EH (cell line): ENCODE measurements around the gene JUND.

Experiments
- DNase-seq: peaks from one replicate; pipeline ENCODE4 v3.0.0-alpha.2; 2015; ENCODE audit warnings: low read depth

The JUND gene

DNA sequence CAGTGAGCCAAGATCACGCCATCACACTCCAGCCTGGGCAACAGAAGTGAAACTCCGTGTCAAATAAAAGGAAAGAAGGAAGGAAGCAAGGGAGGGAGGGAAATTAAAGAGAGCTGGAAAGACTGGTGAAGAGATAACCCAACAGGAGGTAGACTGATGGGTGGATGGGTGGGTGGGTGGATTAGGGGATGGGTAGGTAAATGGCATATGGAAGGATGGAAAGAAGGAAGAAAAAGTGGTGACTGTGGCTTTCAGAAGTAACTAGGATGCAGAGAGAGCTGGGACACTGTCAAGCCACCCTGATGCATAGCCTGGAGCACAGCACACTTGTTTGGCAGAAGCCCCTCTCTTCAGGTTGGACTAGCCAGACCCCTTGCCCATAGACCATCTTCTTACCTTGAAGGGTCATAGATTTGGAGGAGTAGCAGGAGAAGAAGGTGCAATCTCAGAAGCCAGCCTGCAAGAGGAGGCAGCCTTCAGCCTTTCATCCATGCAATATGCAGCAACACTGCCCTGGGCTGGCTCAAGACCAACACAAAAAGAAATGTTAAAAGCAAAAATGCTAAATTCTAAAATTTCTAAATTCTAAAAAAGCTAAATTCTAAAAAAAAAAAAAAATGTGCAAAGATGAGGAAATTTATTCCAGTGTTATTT lies 12.2 kb downstream of the JUND start:
- no peak for DNase-seq

DNA sequence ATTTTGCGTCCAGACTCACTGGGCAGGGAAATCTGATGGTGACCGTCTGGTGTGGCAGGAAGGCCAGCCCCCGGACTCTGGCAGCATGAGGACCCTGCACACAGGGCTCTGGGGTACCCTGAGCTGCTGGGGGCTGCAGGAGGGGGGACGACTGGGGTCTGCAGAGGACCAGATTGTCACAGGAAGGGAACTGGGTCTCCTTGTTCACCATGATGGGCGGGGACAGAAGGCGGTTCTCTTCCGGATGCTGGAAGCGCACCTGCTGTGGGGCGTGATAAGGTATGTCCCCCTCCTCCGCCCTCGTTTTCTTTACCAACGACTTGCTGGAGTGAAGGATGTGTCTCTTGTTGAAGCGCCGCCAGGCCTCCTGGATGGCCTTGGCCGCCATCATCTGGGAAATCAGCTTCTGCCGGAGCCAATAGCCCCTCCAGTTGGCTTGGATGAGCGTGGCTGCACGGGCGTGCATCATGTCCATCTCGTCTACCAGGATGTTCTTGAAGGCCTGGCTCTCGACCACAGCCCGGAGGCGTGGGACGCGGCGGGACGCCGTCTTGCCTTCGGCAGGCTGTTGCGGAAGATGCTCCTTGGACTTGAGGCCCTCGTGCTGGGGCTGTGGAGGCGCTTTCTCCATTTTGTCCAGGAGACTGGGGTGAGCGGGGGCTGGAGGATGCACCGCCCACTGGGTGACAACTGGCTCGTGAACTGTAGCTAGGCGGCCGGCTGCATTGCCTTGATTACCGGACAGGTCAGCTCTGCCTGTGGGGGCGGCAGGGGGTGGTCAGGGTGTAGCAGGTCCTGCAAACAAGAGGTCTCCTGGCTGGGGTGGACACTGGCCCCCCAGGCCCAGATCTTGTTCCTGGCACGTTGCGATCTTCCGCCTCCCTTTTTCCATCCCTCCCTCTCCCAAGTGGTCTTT lies 14.4 kb downstream of the JUND start:
- no peak for DNase-seq

DNA sequence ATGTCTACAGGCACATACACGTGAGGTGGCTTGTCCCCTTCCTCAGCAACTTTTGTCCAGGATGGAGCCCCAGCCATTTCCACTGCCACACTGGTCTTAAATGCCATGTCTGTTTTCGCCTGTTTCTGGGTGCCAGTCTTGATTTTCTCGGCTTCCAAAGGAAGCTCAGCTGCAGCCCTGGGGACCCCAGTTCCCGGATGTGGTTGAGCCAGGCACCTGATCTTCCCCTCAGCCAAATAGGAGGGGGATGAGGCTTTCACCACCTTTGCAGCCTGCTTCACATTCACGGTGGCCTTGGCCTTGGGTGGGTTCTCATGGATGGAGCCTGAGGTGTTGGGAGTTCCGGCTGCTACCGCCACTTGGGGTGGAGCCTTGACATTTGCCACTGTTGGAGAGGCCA lies 15.8 kb downstream of the JUND start:
- DNase-seq = no peak

DNA sequence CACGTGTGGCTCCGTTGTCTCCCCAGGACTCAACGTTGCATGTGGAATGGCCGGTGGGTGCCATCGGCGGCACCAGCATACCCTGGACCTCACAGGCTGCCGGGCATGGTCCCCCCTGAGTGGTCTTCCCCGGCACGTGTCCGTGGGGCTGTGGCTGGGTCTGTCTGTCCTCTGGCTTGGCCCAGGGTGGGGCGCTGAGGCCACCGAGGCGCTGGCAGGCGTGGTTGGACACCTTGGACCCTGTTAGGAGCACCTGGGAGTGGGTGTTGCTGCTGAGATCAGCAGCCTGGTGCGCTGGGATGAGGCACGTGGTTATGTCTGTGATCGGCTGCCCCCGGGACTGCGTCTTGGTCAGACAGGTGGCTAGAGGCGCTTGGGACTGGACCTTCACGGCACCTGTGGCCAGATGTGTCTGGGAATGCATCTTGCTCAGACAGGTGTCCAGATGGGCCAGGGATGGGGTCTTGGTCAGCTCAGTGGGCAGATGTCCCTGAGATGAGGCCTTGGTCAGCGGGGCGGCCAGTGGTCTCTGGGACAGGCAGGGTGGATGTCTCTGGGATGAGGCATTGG lies 16.4 kb downstream of the JUND start:
- DNase-seq = no peak

DNA sequence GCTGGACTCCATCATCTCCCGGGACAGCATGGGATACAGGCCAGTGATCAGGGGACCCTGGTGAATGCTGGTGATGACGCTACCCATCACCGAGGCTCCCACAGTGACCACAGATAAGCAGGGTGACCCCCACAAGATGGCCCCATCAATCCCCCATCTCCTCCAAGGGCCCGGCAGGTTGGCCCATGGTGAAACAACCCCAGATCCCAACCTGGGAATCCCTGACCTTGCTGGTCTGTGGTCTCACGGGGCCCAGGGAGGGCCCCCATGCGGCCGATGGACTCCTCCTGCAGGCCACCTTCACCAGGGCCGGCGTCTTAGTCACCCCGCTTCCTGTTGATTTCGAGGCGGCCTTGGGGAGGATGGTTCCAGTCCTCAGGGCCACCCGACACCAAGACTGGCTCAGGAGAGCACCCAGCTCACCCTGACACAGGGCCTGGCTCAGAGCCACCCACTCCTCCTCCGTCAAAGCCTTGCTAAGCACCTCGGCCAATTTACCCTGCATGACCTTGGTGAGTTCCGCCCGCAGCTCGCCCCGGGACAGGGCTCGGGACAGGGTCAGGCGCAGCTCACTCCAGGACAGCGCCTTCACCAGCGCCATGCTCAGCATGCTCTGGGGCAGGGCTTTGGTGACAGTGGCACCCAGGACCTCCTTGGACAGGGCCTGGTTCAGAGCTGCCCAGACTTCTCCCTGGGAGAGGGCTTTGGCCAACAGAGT lies 17.1 kb downstream of the JUND start:
- no peak for DNase-seq

DNA sequence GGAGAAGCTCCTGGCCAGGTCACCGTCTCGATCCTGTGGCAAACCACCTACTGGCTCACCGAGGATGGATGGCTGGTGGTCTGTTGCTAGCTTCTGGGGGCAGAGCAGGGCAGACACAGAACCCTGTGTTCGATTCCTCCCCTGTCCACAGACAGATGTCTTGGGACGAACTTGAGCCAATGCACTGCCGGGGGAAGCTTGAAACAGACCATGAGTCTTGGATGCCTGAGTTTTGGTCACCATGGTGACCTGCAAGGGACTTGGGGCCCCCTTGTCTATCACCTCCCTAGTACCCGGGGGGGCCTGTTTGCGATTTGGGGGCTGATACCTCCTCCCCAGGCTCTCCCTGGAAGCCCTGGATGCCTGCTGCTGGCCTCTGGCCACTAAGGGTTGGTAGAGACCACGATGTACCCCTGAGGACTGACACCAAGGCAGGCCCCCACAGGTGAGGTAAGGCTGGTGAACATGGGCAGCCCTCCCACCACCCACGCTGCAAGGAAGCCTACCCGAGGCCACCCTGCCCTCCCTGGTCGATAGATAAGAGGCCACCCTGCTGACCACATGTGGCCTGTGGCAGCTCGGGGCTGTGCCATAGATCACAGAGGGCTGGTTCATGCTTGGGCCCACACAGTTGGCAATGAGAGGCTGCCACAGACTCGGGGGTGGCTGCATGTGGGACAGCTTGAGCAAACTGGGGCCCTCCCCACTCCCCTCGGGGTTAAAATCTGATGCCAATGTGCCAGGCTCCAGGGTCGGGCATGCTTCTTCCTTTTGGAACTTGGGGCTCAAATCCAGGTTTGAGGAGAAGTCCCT lies 17.9 kb downstream of the JUND start:
- no peak for DNase-seq

DNA sequence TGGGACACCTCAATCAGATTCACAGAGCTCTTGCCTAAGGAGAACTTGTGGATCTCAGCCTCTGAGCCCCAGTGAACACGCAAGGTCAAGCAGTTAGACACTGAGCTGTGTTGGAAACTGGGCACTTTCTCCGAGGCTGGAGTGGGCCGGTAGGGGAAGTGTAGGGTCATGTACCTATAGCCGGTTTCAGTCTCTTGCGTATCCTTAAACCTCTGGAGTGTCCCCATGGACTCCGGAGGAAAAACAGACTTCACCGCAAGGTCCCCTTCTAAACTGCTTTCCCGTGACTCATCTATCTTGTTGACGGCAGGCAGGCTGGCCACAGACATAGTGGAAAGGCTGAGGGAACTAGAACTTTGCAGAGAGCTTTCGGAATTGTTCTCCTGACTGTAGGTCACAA lies 18.5 kb downstream of the JUND start:
- DNase-seq = no peak

DNA sequence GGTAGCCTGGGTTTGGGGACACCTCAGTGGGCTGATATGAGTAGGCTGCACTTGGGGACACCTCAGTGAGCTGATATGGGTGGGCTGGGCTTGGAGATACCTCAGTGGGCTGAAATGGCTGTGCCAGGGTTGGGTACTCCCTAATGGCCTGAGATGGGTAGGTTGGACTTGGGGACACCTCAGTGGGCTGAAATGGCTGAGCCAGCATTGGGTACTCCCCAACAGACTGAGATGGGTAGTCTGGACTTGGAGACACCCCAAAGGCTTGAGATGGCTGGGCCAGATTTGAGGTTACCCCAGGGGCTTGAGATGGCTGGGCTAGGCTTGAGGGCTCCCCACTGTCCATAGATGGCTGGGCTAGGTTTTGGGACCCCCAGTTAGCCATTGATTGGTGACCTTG lies 19.3 kb downstream of the JUND start:
- DNase-seq = no peak

DNA sequence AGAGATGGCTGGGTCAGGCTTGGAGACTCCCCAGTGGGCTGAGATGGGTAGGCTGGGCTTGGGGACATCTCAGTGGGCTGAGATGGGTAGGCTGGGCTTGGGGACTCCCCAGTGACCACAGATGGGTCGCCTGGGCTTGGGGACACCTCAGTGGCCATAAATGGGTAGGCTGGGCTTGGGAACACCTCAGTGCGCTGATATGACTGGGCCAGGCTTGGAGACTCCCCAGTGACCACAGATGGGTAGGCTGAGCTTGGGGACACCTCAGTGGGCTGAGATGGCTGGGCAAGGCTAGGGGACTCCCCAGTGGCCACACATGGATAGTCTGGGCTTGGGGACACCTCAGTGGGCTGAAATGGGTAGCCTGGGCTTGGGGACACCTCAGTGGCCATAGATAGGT lies 19.9 kb downstream of the JUND start:
- no peak for DNase-seq

DNA sequence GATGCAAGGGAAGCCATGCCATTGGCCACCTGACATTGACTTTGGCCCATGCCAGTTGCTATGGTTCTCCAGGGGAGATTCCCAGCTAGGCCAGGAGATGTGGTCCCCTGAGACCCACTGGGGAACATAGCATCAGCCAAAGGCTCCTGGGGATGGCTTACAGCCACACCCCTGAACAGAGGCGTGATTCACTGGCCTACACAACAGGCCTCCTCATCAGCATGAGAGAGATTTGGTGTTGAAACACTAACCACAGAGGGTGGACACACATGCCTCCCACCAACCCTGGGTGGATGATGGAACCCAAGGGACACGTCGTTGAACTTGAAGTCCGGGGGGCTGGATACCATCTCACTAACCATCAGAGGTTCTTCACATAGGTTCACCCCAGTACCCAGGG lies 21.5 kb downstream of the JUND start:
- no peak for DNase-seq

DNA sequence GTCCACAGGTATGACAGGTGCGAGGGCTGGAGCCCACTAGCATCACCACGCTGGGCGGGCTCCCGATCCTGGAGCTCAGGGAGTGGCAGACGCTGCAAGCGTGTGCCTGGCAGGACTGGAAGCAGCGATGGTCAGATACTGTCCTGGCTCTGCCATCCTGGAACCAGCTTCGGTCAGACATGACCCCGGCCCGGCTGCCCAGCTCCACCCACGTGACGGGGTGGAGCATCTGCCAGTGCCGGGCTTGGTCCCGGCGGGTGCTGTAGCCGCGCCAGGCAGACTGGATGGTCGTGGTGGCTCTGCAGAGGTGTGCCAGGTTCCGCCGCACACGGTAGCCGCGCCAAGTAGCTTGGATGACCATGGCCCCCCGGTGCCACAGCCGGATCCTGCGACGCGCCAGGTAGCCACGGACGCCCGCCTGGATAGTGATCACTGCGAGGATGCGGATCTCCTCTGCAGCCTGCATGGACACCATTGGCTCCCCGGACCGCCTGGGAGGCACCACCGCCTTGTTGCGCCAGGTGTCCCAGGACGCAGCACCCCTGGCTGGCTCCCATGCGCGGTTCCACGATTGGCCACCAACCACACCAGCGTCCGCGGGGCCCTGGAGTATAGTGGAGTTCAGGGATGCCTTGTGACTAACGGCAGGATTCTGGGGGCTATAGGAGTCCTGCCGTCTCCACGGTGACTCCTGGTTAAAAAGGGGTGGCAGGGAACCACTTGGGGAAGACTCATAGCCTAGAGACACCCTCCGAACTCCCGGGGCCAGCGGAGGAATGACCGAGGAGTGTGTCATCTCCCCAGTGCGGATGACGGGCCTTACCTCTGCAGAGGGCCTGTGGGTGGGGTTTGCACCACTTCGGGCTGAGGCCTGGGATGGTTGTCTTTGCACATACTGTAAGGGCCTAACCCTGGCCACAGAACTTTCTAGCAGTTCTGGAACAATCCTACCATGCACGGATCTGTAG lies 23.6 kb downstream of the JUND start:
- no peak for DNase-seq

DNA sequence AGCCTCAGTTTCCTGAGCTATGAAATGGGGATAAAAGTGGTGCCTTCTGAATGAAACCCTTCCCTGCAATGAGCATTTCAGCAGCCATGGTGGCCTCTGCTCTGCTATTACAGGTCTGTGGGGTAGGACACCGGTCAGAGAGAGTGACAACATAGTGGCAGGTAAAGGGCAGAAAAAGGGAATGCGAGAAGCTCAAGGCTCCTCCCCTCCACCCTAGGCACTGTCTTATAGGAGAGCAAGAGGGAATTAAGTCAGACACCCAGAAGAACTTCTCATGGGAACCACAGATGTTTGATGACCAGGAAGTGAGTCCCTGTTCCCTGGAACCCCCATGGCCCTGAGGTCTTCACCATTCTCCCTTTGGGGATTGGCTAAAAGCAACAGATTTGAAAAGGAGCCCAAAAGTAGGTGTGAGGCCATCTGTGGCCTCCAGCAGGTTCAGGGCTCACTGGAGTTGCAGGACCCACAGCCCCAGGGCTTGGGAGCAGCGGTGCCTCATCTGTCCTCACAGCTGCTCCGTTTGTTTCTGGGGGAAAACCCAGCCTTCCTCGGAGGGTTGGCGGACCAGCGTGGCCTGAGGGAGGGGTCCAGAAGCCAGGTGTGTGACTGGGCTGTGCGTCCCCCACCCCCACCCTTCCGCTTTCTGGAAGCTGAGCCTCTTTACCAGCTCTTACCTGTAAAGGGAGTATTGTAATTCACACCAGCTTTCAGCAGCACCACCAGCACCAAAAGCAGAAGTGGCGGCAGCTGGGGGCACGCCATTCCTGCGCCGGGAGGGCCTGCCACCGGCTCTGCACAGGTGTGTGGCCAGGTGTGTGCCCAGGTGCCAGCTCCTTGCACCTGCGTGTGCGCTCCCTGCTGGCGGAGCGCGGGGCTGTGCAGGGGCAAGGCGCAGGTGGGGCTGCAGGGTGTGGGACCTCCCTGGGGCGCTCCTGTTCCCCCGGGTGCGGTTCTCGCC lies 26.6 kb downstream of the JUND start:
- DNase-seq = no peak

DNA sequence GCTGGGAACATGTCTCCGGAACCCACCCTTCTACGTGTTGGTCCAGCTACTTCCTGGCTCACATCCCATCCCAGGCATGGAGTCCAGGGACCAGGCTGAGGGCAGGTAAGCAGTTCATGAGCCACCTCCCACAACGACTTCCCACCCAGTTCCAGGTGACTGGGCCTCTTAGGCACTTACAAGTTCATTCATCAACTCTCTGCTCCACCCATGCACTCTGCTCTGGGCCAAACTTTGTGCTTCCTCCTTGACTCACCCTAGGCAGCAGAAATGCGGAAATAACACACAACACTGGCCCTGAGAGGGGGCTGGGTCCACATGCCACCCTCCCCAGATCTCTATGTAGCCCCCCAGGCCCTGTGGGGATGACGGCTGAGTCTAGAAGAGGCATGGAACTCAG lies 27.7 kb downstream of the JUND start:
- no peak for DNase-seq

DNA sequence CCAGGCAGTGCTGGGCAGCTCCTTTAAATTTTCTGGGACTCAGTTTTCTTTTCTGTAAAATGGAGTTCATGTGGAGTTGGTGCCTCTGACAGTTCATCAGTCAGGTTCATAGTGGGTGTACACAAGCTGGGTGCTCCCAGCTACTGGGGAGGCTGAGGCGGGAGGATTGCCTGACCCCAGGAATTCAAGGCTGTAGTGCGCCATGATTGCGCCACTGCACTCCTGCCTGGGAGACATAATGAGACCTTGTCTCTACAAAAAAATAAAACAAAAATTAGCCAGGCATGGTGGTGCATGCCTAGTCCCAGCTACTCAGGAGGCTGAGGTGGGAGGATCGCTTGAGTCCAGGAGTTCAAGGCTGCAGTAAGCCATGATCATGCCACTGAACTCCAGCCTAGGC lies 28.3 kb downstream of the JUND start:
- no peak for DNase-seq

DNA sequence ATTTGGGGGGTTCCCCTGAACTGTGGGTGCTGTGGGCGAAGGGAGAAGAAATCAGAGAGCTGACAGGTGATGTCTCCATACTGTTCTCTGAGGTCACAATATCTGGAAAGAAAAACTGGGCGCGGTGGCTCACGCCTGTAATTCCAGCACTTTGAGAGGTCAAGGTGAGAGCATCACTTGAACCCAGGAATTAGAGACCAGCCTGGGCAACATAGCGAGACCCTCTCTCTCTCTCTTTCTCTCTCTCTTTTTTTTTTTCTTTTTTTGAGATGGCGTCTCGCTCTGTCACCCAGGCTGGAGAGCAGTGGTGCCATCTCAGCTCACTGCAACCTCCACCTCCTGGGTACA lies 29.1 kb downstream of the JUND start:
- no peak for DNase-seq

DNA sequence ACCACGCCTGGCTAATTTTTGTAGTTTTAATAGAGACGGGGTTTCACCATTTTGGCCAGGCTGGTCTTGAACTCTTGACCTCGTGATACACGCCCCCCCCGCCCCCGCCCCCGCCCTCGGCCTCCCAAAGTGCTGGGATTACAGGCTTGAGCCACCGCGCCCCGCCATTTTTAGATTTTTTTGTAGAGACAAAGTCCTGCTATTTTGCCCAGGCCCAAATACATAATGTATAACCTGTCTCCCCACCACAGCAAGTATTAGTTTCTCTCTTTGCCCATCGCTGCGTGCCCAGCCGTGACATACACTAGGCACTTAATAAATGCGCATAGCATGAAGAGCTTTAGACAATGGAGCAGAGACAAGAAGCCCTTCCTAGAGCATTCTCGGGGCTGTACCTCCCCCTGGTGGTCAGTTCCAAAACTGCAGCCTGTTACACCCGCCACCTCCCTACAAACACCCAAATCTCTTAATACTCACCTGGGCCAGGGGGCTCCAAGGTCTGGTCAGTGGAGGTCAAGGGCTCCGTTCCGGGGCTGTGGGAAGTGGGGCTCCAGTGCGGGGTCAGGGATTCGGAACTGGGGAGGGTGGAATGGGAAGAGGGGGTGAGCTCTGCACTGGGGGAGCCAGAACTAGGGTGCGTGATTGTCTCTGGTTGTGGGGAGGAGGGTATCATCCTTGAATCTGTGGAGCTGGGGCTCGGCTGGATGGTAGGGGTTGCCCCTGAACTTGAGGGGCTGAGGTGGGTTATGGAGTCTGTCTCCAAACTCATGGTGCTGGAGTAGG lies 29.6 kb downstream of the JUND start:
- peak; percentile 70 for DNase-seq

DNA sequence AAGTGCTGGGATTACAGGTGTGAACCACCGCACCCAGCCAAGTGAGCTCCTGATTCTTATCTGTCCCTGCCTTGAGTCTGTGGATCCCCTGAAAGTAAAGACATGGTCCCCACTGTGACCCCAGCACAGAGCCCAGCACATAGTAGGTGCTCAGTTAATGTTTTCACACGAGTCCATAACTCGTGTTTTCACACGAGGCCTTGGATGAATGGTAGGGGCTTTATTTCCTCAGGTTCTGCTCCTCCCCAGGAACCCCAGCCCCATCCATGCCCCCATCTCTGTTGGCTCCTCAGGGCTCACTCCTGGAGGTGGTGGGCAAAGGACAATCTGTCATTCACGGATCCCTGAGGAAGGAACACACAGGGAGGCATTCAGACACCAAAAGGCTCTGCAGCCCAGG lies 31.6 kb downstream of the JUND start:
- DNase-seq = no peak

DNA sequence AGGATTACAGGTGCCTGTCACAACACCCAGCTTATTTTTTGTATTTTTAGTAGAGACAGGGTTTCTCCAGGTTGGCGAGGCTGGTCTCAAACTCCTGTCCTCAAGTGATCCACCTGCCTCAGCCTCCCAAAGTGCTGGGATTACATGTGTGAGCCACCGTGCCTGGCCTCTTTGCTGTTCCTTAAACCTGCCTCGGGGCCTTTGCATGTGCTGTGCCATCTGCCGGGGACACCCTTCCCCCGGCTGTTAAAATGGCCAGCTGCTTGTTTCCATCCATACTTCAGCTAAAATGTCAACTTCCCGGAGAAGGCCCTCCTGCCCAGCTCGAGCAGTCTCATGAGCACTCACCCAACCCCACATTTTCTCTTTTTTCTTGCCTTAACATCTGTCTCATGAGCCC lies 36.1 kb downstream of the JUND start:
- no peak for DNase-seq

DNA sequence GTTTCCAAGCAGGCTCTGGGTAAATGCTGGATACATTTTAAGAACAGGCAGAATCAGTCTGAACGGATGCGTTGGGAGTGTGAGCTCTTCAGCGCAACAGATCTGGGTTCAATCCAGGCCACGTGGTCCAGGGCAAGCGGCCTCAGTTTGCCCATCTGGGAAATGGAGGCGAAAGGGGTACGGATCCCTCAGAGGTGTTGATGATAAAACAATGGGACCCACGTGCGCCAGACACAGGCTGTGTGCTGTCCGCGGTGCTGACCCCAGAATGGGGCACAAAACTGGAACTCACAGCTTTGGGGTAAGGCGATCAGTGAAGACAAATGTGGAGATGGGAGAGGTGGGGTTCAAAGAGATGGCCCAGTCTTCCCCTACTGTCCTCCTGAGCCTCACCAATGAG lies 42.1 kb downstream of the JUND start:
- DNase-seq = peak; percentile 35
